CD14-positive monocyte (primary cell): Measurements from ENCODE around the gene PKNOX2. TPM values are rescaled to one million over a fixed set of nuclear protein-coding genes. Genes with fewer than 3 reads are reported as not detected.

Experiments used
- DNase-seq, 3 donors: peaks; one replicate each; pipeline ENCODE4 v3.0.0-alpha.2; 2011 to 2022
- H2AFZ ChIP-seq: 2 replicates; pipeline ENCODE4 v1.6.0; 2012; ENCODE audit warnings: mild to moderate bottlenecking, low read depth, low read length, inconsistent platforms; ENCODE audit not compliant: insufficient read depth, poor library complexity, severe bottlenecking
- H3K27ac ChIP-seq, 2 donors: 1 replicate in 1 of 2; 2 replicates in 1 of 2; pipeline ENCODE4 v1.5.1; 2012 to 2013; ENCODE audit warnings: low read length in 2 of 2, control low read depth in 1 of 2, inconsistent platforms in 1 of 2, low read depth in 1 of 2, mild to moderate bottlenecking in 1 of 2
- H3K27me3 ChIP-seq, 2 donors: one replicate each; pipeline versions ENCODE4 v1.6.0 to v1.6.1; 2011 to 2013; ENCODE audit warnings: low read length in 2 of 2; ENCODE audit not compliant: control insufficient read depth in 2 of 2, insufficient read depth in 2 of 2
- H3K36me3 ChIP-seq, 2 donors: replicated peaks in 1 of 2; 1 replicate in 1 of 2; 2 replicates in 1 of 2; pipeline versions ENCODE4 v1.5.1 to v1.6.1; 2012 to 2013; ENCODE audit warnings: low read length in 2 of 2, control low read depth in 1 of 2, inconsistent platforms in 1 of 2, mild to moderate bottlenecking in 1 of 2; ENCODE audit not compliant: insufficient read depth in 2 of 2, control insufficient read depth in 1 of 2
- H3K4me1 ChIP-seq, 2 donors: 1 replicate in 1 of 2; 2 replicates in 1 of 2; pipeline versions ENCODE4 v1.5.1 to v1.6.1; 2012 to 2013; ENCODE audit warnings: low read length in 2 of 2, control low read depth in 1 of 2, inconsistent platforms in 1 of 2, mild to moderate bottlenecking in 1 of 2, moderate library complexity in 1 of 2; ENCODE audit not compliant: insufficient read depth in 2 of 2, control insufficient read depth in 1 of 2
- H3K4me2 ChIP-seq: replicated peaks from 2 replicates; pipeline ENCODE3; 2012; ENCODE audit warnings: low read length, moderate library complexity, mild to moderate bottlenecking; ENCODE audit not compliant: poor library complexity, severe bottlenecking; ENCODE audit errors: extremely low read depth
- H3K4me3 ChIP-seq, 3 experiments: fragments of 200-600 bp in 1 of 3; sonication (generic) in 1 of 3; replicated peaks in 1 of 3; 1 replicate in 2 of 3; 2 replicates in 1 of 3; pipeline ENCODE4 v1.5.1; 2011 to 2013; ENCODE audit warnings: low read length in 3 of 3, mild to moderate bottlenecking in 3 of 3, control low read depth in 2 of 3, low read depth in 2 of 3, inconsistent platforms in 1 of 3, moderate library complexity in 1 of 3
- H3K79me2 ChIP-seq: 2 replicates; pipeline ENCODE4 v1.6.0; 2012; ENCODE audit warnings: mild to moderate bottlenecking, control low read depth, inconsistent platforms, low read length, moderate library complexity; ENCODE audit not compliant: insufficient read depth
- H3K9ac ChIP-seq: 2 replicates; pipeline ENCODE4 v1.6.0; 2017; ENCODE audit warnings: low read length, mild to moderate bottlenecking; ENCODE audit not compliant: insufficient read depth, poor library complexity, severe bottlenecking
- H3K9me3 ChIP-seq, 2 donors: replicated peaks in 1 of 2; 1 replicate in 1 of 2; 2 replicates in 1 of 2; pipeline versions ENCODE4 v1.5.1 to v1.6.1; 2012 to 2013; ENCODE audit warnings: low read length in 2 of 2, control low read depth in 1 of 2; ENCODE audit not compliant: control insufficient read depth in 1 of 2, insufficient read depth in 1 of 2
- H4K20me1 ChIP-seq: 2 replicates; pipeline ENCODE4 v1.6.0; 2012; ENCODE audit warnings: mild to moderate bottlenecking, low read length, control low read depth, moderate library complexity; ENCODE audit not compliant: insufficient read depth
- H3K27ac Mint-ChIP-seq, 7 donors: one replicate each; pipeline ENCODE4 v1.8.0; 2020; ENCODE audit warnings: mild to moderate bottlenecking in 7 of 7, mixed read lengths in 7 of 7, moderate library complexity in 6 of 7, inconsistent platforms in 2 of 7
- H3K27me3 Mint-ChIP-seq, 3 donors: one replicate each; pipeline ENCODE4 v1.8.0; 2021 to 2022; ENCODE audit warnings: low read depth in 3 of 3, mild to moderate bottlenecking in 3 of 3, mixed read lengths in 3 of 3, moderate library complexity in 3 of 3, inconsistent platforms in 1 of 3
- H3K36me3 Mint-ChIP-seq, 2 donors: one replicate each; pipeline ENCODE4 v1.8.0; 2020; ENCODE audit warnings: mixed read lengths in 2 of 2, inconsistent platforms in 1 of 2, mild to moderate bottlenecking in 1 of 2
- H3K4me1 Mint-ChIP-seq: one replicate; pipeline ENCODE4 v1.8.0; 2020; ENCODE audit warnings: mild to moderate bottlenecking, mixed read lengths
- H3K4me3 Mint-ChIP-seq, 2 donors: one replicate each; pipeline ENCODE4 v1.8.0; 2020; ENCODE audit warnings: mild to moderate bottlenecking in 2 of 2, mixed read lengths in 2 of 2, moderate library complexity in 1 of 2
- H3K9me3 Mint-ChIP-seq, 7 donors: one replicate each; pipeline ENCODE4 v1.8.0; 2020 to 2022; ENCODE audit warnings: mixed read lengths in 7 of 7, mild to moderate bottlenecking in 6 of 7, moderate library complexity in 6 of 7, inconsistent platforms in 2 of 7
- WGBS: methylation state at CpG from one replicate; pipeline ENCODE4 v1.1.5; 2013; ENCODE audit warnings: missing lambda C conversion rate; ENCODE audit not compliant: insufficient coverage; 5-methylcytosine and 5-hydroxymethylcytosine counted together
- intact Hi-C, 2 donors: fragments of 100-400 bp; cut with micrococcal nuclease; formaldehyde crosslinking; loops; one replicate each; pipeline versions ENCODE4 v1.15.0 to v1.15.1; 2023
- polyA plus RNA-seq, 3 donors: library from polyadenylated mRNA; depleted of rRNA in 1 of 3; unstranded in 2 of 3; stranded (reverse) in 1 of 3; fragments of 300-500 nt in 2 of 3; fragments of >200 nt in 1 of 3; fragmentation: Illumina TruSeq in 2 of 3; gene quantifications; 1 replicate in 2 of 3; 2 replicates in 1 of 3; pipeline ENCODE4 v1.2.3, GENCODE V29; 2012 to 2021
- TF ChIP-seq, protein P1 (sequence below): fragments of 200-600 bp; IDR thresholded peaks from one replicate; pipeline ENCODE4 v1.8.0; 2022; ENCODE audit warnings: antibody characterized with exemption, mild to moderate bottlenecking

The PKNOX2 gene
- polyA plus RNA-seq, 3 donors = not detected

DNA sequence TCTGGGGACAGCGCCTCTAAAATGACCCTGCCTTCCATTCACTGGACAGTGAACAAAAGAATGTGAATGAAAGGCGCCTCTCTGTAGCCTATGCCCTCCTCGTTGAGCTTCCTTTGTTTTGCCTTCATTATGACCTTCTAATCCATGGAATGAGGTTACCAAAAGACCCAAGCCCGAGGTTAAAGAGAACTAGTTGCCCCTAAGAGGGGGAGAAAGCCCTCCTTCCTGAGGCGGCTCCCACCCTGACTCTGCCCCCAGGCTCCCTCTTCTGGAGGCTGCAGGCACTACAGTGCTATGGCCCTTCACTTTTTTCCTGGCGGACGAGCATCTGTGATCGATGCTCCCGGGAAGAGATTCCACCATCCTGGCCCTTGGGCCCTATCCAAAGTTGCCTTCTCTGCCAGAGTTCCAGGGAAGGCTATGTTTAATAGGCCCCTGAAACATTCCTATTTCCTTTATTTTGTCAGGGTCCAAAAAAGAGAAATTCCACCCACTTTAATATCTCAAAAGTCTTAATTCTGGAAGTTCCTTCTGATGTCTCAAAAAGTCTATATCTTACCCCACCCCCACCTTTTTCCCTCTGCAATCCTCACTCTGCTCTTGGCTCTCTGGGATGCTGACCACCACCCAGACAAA, 184.2 kb downstream of the PKNOX2 start:
- peak in 2 of 3 donors; percentile 6 to 8 for DNase-seq
- H4K20me1 ChIP-seq = no peaks in the 10 kb centered on the region
- H3K27me3 ChIP-seq = no peaks in the 10 kb centered on the region
- no peak overlapping the region for H3K27ac ChIP-seq
- H3K79me2 ChIP-seq = no peaks in the 10 kb centered on the region
- no peaks in the 10 kb centered on the region for H3K4me1 ChIP-seq
- WGBS = 38% methylated on average over 6 of the region's 9 CpGs
- H3K9me3 ChIP-seq = no peaks in the 10 kb centered on the region
- Mint-ChIP-seq H3K27me3 (peaks cover 11 to 21% (median 16%) of the 10 kb centered on the region in 3 donors), H3K4me1 (peaks cover 2% of the 10 kb centered on the region), H3K27ac (no peak overlapping the region), H3K36me3 (no peaks in the 10 kb centered on the region), H3K4me3 (no peak overlapping the region), H3K9me3 (peaks cover 0 to 1% (median 0%) of the 10 kb centered on the region in 7 donors)
- H3K36me3 ChIP-seq = no peaks in the 10 kb centered on the region
- peak overlapping the region; percentile 31 for H2AFZ ChIP-seq
- no peak overlapping the region for H3K9ac ChIP-seq
- intact Hi-C loops = no loop called here
- TF ChIP-seq, protein P1, sequence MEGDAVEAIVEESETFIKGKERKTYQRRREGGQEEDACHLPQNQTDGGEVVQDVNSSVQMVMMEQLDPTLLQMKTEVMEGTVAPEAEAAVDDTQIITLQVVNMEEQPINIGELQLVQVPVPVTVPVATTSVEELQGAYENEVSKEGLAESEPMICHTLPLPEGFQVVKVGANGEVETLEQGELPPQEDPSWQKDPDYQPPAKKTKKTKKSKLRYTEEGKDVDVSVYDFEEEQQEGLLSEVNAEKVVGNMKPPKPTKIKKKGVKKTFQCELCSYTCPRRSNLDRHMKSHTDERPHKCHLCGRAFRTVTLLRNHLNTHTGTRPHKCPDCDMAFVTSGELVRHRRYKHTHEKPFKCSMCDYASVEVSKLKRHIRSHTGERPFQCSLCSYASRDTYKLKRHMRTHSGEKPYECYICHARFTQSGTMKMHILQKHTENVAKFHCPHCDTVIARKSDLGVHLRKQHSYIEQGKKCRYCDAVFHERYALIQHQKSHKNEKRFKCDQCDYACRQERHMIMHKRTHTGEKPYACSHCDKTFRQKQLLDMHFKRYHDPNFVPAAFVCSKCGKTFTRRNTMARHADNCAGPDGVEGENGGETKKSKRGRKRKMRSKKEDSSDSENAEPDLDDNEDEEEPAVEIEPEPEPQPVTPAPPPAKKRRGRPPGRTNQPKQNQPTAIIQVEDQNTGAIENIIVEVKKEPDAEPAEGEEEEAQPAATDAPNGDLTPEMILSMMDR = peak; percentile 94
- H3K4me2 ChIP-seq = no peak overlapping the region
- H3K4me3 ChIP-seq = no peak overlapping the region

DNA sequence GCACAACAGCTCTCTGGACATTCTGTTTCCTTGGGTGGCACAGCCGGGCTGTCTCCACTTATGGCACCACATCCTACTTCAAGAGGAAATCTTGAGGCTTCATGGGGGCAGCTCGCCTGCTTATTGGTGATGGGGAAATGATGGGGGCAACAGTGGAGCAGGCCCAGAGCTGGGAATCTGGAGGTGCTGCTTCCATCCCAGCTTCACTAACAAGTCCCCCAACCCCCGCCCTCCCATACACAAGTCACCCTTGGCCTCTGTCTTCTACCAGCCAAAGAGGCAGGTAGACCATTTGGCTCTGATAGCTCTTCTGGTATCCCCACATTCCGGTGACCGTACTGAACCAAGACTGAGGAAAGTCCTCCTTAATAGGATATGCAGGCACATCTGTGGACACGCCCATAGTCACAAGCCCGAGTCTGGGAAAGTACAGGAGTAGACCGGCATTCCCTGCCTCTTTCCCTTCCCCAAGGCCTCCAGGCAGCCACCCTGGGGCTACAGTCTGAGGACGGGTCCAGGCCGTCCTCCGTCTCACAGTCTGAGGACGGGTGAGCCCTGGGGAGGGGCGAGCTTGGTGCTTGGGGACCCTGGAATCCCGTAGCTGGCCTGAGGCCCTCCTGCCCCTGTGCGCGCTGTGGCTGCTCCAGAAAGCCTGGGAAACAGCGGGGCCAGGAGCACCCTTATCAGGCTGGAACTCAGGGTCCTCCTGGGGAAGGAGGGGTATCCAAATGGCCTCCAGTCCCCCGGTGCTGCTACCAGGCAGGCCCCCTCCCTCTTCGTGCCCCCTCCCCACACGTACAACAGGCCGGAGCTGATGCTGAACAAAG, 185.9 kb downstream of the PKNOX2 start:
- WGBS = 93% methylated on average over 13 of the region's 21 CpGs
- no peak overlapping the region for H3K27ac Mint-ChIP-seq
- H4K20me1 ChIP-seq = no peaks in the 10 kb centered on the region
- no peak overlapping the region for H2AFZ ChIP-seq
- H3K79me2 ChIP-seq = no peaks in the 10 kb centered on the region
- H3K9me3 ChIP-seq = no peaks in the 10 kb centered on the region
- no peak for DNase-seq
- peaks cover 7% of the 10 kb centered on the region for H3K4me1 Mint-ChIP-seq
- no peak overlapping the region for H3K9ac ChIP-seq
- H3K27ac ChIP-seq = no peak overlapping the region
- H3K27me3 ChIP-seq = no peaks in the 10 kb centered on the region
- H3K4me3 ChIP-seq = no peak overlapping the region
- H3K9me3 Mint-ChIP-seq = peaks cover 0 to 1% (median 0%) of the 10 kb centered on the region in 7 donors
- peaks cover 7 to 19% (median 15%) of the 10 kb centered on the region in 3 donors for H3K27me3 Mint-ChIP-seq
- no peak overlapping the region for H3K4me3 Mint-ChIP-seq
- TF ChIP-seq, protein P1 = no peak
- H3K4me1 ChIP-seq = peaks cover 0 to 5% of the 10 kb centered on the region in 2 donors
- no peak overlapping the region for H3K4me2 ChIP-seq
- H3K36me3 ChIP-seq = no peaks in the 10 kb centered on the region
- H3K36me3 Mint-ChIP-seq = no peaks in the 10 kb centered on the region
- intact Hi-C loops = no loop called here
